Measurements from ENCODE around the gene EPN2.

- TF ChIP-seq CTCF (optimal IDR thresholded peaks at IDR 0.05 in 1 of 3, IDR thresholded peaks at IDR 0.05 in 1 of 3, conservative IDR thresholded peaks at IDR 0.05 in 1 of 3; ENCODE audit: extremely low read depth in 1 of 3, insufficient read depth in 2 of 3, low read length in 3 of 3) (no peak), EZH2 (IDR thresholded peaks at IDR 0.05; ENCODE audit: low read length) (no peak)
These were observed 140.6 kb downstream of the EPN2 start for GRCh38 chr17:19377602-19378415.

Measured in keratinocyte (primary cell).